Measurements from ENCODE around the gene SH3RF2. TPM values are rescaled to one million over a fixed set of nuclear protein-coding genes. Genes with fewer than 3 reads are reported as not detected.

Gene SH3RF2
- total and polyA plus RNA-seq, 10 of the 15 experiments (the other 5 are each of a cell fraction or from before 2014, with no cell fraction given) = 0.15 TPM; not detected in 9

GRCh38 chr5:146007989-146008388 is 71.6 kb downstream of the SH3RF2 start:
- H3K27ac ChIP-seq (ENCODE audit: control insufficient read depth, insufficient read depth) = no peak overlapping the region
- BruUV-seq (replicated peaks) = no TSS peak
- H3K79me2 ChIP-seq (ENCODE audit: control insufficient read depth, insufficient read depth, low read length) = no peaks in the 10 kb centered on the region
- no peak for TF ChIP-seq USF1 (IDR thresholded peaks at IDR 0.05; ENCODE audit: borderline replicate concordance, extremely low read length, insufficient read depth, low read depth, low read length)
- no peak for TF ChIP-seq BCL3 (IDR thresholded peaks at IDR 0.05; ENCODE audit: borderline replicate concordance, insufficient read depth, low read depth, low read length, poor library complexity, severe bottlenecking)
- TF ChIP-seq RELB (IDR thresholded peaks at IDR 0.05; ENCODE audit: low read depth) = no peak
- no peak for TF ChIP-seq STAT3 (IDR thresholded peaks at IDR 0.05; ENCODE audit: low read depth, low read length)
- TF ChIP-seq YY1 (IDR thresholded peaks at IDR 0.05; ENCODE audit: low read depth, low read length) = no peak
- no peak for TF ChIP-seq BCL11A (IDR thresholded peaks at IDR 0.05; ENCODE audit: low read depth, low read length)
- TF ChIP-seq HCFC1 (IDR thresholded peaks at IDR 0.05; ENCODE audit: low read length) = no peak
- TF ChIP-seq BCLAF1 (IDR thresholded peaks at IDR 0.05) = no peak
- no peak for TF ChIP-seq HDAC6 (IDR thresholded peaks at IDR 0.05; ENCODE audit: unreplicated experiment)
- no peak for TF ChIP-seq NBN (IDR thresholded peaks at IDR 0.05)
- no peak for TF ChIP-seq EED (IDR thresholded peaks at IDR 0.05; ENCODE audit: low read depth)
- TF ChIP-seq EP300 (IDR thresholded peaks at IDR 0.05; ENCODE audit: borderline replicate concordance in 1 of 2, control insufficient read depth in 1 of 2, low read depth in 2 of 2, low read length in 2 of 2) = no peak
- TF ChIP-seq SKIL (IDR thresholded peaks at IDR 0.05; ENCODE audit: low read depth, poor library complexity, severe bottlenecking) = no peak
- DNase-seq (ENCODE audit: low read depth, low spot score) (no peak), ATAC-seq (no peak), FAIRE-seq (no peak)
- ChIA-PET SMC1A (ENCODE audit: uncharacterized antibody, unreplicated experiment) (no interaction called here), RAD21 (ENCODE audit: unreplicated experiment) (no interaction called here), POLR2A (no interaction called here), CTCF (interaction anchor here (1.9 kb wide), 1 partner anchor 31 kb away, joined by 3 read pairs; no protein-coding TSS in a partner anchor)
- WGBS (ENCODE audit: insufficient coverage, insufficient replicate concordance, low lambda C conversion rate, missing lambda C conversion rate) = 62% methylated on average over 4 of the region's 4 CpGs
- H3K9ac ChIP-seq (ENCODE audit: control insufficient read depth, insufficient read depth, low read length) = no peak overlapping the region
- H3K4me1 ChIP-seq (ENCODE audit: control insufficient read depth, insufficient read depth, low read length) = no peaks in the 10 kb centered on the region
- no peak overlapping the region for H3K4me3 ChIP-seq
- in situ Hi-C loops (cut with MboI) (no loop called here), intact Hi-C loops (cut with micrococcal nuclease; ENCODE audit: unreplicated experiment) (no loop called here)
- no peak overlapping the region for H3K4me2 ChIP-seq (ENCODE audit: control insufficient read depth, insufficient read depth)
- H3K9me3 ChIP-seq (replicated peaks; ENCODE audit: control insufficient read depth, insufficient read depth, low read length) = no peaks in the 10 kb centered on the region
- no peaks in the 10 kb centered on the region for H3K36me3 ChIP-seq (ENCODE audit: control insufficient read depth in 2 of 2, insufficient read depth in 2 of 2, low read length in 1 of 2)
- no peak overlapping the region for H2AFZ ChIP-seq (ENCODE audit: control insufficient read depth, low read depth, low read length)
- no peaks in the 10 kb centered on the region for H3K27me3 ChIP-seq (replicated peaks in 1 of 2; ENCODE audit: control insufficient read depth in 2 of 2, insufficient read depth in 2 of 2, low read length in 1 of 2)
- no peaks in the 10 kb centered on the region for H4K20me1 ChIP-seq (ENCODE audit: control insufficient read depth, insufficient read depth)

Data from GM12878 (cell line).